GM12873 (cell line): ENCODE results near the gene PLOD3.

Experiments used
- CTCF ChIP-seq: IDR thresholded peaks from 2 replicates; pipeline ENCODE4 v1.5.1; 2012; ENCODE audit warnings: low read depth, mild to moderate bottlenecking, moderate library complexity, low read length, control low read depth; ENCODE audit not compliant: insufficient read depth; ENCODE audit errors: missing control alignments

PLOD3 gene

GRCh38 chr7:101175664-101176063 is 41.7 kb downstream of the PLOD3 start:
- TF ChIP-seq CTCF, result no peak

- no peak for TF ChIP-seq CTCF
Measured at GRCh38 chr7:101174322-101174854, 43.0 kb downstream of the PLOD3 start.

- TF ChIP-seq CTCF, result no peak
Measured at GRCh38 chr7:101173752-101174244, 43.6 kb downstream of the PLOD3 start.

GRCh38 chr7:101172854-101173751 is 44.3 kb downstream of the PLOD3 start:
- TF ChIP-seq CTCF, result no peak

GRCh38 chr7:101172005-101172853 is 45.2 kb downstream of the PLOD3 start:
- no peak for TF ChIP-seq CTCF

GRCh38 chr7:101171442-101171837 is 45.9 kb downstream of the PLOD3 start:
- no peak for TF ChIP-seq CTCF
